Measurements from ENCODE around the gene CFAP410.

Gene CFAP410

DNA sequence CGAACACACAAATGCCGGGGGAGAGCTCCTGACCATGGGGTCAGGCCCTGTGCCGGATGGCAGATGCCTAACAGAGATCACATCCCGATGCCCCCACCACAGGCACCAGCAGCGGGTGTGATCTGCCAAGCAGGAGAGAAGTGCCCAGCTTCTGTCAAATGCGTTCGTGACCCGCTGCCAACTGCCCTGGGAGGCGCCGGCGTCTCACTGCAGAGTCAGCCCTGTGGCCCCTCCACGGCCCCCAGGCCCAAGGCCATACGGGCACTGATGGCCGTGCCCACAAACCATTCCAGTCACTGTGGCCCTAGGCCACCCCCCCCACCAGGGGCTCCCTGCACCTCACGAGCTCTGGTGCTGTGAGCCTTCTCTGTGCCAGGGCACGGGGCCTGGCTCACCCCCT is 8.0 kb downstream of the CFAP410 start:
- no peak for DNase-seq (ENCODE audit: low read depth in 3 of 3)

DNA sequence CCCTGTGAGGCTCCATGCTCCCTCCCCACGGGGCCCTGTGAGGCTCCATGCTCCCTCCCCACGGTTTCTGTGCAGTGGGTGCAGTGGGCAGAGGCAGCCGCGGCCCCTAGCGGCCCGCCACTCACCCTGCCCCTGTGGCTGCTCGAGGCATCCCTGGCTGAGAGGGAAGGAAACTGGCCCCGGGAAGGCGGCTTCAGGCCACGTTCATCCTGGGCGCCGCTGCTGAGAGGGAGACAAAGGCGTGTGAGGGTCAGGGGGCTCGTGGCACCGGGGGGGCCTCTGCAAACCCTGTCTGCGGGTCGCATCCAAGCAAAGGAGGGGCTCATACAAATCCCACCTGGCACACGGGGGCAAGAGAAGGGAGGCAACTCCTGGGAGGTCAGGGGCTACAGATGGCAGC is 8.5 kb downstream of the CFAP410 start:
- DNase-seq (ENCODE audit: low read depth in 3 of 3) = no peak

DNA sequence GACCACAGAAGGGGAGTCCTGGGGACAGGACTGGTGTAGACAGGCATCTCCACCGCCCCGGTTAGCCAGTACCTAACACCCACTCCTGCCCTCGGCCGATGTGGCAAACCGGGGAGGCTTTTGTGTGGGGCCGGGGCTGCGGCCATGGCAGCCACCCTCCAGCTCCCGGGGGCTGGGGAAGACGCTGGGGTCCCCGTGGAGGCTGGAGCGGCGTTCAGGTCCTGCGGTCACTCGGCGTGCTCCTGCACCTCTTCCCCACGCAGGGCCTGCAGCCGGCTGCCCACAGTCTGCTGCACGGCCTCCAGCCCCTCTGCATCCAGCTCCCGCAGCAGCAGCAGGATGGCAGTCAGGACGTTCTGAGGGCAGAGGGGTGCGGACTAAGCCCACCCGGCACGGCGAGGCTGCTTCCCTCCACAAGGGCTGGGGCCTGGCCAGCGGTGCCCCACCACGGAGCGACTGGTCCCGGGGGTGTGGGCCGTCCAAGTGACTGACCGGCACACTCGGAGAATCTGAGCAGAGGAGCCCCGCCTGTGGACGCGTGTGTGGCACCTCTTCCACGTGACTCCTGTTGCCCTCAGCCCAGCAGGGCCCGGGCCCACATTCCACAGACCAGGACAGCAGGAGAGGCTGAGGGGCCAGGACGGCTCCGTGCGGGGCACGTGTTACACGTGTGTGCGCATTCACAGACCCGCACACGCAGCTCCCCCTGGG is 9.1 kb downstream of the CFAP410 start:
- DNase-seq (ENCODE audit: low read depth in 3 of 3) = no peak

DNA sequence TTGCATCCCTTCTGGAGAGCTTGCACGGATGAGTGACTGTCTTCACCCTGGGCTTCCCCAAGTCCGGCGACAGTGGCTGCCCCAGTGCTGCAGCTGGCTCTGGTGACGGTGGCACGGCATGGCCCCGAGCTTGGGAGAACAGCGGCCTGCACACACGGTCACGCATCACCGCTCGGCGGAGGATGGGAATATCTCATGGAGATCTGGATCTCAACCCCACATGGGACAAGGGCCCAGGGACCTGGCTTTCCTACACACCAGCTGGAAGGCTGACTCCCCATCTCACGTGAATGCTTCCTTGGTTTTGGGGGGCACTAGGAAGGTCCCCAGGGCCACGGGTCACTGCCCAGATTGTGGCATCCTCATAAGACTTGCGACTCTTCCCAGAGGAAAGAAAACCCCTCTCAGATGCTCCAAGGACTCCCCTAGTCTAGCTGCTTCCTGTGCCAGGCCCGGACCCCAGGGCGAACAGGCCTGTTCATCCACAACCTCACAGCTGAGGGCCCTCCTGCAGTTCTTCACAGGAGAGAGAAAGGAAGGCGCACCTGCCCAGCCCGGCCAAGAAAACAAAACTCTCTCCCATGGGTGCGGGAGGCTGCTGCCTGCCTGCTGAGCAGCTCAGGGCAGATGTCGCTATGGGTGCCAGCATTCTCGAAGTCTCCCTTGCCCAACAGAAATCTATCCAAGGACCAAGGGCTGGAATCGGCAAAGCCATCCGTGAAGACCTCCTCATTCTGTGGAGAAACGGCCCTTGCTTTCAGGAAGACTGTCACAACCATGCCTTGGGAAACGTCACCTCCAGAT is 9.9 kb downstream of the CFAP410 start:
- DNase-seq (ENCODE audit: low read depth in 3 of 3) = no peak

DNA sequence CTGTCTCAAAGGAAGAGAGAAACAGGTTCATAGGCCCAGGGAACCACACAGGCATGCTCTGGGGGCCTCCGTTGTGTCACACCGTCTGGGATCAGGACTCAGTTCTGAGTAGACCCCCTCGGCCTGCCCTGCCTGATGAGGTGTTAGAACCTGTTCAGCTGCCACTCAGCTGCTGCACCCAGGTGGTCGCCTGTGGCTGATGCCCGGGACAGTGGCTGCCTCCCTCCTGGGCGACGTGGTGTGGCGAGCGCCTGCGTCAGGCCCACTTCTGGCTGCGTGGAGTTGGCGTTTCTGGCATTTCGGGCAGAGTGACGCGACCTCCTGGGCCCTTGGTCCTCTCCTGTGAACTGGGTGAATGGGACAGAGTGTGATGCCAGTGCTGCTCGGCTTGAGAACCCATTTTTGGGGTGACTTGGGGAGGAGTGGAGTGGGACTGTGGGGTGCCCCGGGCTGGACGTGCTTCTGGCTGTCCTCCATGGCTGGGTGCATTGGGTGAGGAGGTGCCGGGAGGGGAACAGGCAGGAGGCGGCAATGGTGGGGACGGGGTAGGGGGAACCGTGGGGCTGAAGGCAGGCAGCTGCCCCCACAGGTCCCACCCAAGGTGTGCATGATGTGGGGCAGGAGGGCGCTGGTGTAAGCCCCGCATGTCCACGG is 10.8 kb downstream of the CFAP410 start:
- DNase-seq (ENCODE audit: low read depth in 3 of 3) = no peak

DNA sequence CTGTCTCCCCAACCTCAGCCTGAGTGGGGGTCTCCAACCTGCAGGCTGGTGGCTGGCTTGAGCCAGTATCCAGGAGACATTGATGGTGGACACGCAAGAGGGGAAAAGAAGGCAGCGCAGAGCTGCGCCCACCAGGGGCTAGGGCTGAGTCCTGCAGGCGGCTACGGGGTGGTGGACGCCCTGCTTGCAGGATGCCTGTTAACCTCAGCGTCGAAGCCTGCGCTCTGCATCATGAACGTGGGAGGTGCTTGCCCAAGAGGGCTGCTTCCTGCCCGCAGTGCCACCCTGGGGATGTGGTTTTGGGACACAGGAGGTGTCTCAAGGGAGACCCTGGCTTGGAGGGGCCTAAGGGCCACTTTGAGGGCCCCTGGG is 11.6 kb downstream of the CFAP410 start:
- no peak for DNase-seq (ENCODE audit: low read depth in 3 of 3)

DNA sequence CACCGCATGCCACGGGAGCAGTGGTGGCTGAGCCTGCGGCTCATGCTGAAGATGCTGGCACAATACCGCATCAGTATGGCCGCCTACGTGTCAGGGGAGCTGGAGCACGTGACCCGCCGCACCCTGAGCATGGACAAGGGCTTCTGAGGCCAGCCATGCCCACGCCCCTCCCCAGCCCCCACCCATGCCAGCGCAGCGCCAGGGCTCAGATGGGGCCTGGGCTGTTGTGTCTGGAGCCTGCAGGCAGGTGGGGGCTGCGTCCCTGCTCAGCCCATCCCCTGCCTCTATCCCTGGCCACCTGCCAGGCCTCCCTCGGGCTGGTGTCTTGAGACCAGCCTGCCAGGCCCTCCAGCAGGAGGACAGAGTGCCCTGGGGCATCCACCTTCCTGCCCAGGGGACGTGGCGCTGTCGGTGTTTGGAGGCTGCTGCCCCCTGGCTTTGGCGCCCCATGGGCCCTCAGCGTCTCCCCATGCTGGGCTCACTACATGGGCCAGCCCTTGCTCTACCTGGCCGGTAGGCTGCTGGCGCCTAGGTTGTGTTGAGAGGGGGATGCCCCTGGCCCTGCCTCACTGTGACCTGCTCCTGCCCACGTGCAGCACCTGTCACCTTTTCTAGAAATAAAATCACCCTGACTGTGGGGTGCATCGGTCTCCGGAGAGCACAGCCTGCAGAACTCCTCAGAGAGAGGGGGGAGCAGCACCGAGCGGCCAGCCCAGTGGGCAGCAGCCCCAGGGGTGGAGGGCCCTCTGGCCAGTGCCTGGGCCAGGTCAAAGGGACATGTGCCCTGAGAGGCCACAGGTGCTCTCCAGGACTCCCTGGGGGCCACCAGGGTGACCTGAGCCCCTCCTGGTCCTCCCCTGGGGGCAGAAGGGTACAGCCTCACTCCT is 12.2 kb downstream of the CFAP410 start:
- DNase-seq (ENCODE audit: low read depth in 3 of 3) = no peak

DNA sequence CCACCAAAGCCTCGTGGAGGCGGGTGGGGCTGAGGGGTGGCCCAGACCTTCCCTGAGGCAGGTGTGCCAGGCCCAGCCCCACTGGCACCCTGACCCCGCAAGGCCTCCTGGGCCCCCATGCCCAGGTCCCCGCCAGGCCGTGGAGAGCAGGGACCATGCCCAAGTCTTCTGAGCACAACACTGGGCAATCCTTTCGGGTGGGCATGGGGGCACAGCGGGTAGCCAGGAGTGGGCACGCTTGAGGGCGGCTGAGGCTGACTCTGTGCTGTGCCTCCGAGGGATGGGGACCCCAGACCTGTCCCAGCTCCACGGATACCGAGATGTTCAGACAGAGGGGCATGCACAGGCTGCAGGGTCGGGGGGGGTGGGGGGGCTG is 12.9 kb downstream of the CFAP410 start:
- DNase-seq (ENCODE audit: low read depth in 3 of 3) = no peak

DNA sequence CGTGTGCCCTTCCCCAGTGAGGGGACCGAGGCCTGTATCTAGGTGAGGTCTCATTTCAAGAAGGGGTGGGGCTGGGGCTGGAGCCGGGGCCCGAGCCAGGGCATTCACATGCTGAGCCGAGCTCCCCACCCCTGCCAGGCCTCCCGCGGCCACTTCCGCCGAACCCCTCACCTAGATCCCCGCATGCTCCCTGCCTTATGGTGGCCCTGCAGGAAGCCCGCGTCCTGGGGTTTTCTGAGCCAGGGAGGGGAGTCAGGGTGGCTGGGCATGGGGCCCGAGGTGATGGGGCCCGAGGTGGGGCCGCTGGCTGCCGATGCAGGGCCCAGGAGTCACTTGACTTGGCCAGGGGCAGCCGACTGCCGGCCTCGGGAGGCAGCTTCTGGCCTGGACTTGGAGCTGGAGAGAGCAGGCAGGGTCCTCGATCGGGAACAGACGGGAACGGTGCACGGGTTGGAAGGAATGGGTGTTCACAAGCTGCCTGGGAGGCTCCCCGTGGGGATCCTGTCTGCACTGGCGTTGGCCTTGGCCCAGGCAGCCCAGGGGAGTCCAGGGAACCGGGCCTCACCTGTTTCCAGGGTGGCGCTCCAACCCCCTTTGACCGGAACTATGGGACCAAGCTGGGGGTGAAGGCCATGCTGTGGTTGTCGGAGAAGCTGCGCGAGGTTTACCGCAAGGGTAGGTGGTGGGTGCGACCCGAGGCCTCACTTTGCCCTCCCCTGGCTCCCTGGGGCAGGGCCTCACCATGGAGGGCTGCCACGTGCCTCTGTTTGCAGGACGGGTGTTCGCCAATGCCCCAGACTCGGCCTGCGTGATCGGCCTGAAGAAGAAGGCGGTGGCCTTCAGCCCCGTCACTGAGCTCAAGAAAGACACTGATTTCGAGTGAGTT is 13.6 kb downstream of the CFAP410 start:
- DNase-seq (ENCODE audit: low read depth in 3 of 3) = no peak

DNA sequence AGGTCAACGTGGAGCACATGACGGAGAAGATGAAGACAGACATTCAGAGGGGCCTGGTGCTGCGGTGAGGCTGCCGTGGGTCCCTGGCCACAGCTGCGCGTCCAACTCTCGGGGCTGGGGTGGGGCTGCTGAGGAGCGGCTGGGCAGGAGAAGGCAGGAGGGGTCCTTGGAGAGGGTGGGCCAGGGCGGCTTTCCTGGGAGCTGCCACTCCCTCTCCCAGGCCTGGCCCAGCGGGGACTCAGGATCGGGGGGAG is 14.4 kb downstream of the CFAP410 start:
- no peak for DNase-seq (ENCODE audit: low read depth in 3 of 3)

DNA sequence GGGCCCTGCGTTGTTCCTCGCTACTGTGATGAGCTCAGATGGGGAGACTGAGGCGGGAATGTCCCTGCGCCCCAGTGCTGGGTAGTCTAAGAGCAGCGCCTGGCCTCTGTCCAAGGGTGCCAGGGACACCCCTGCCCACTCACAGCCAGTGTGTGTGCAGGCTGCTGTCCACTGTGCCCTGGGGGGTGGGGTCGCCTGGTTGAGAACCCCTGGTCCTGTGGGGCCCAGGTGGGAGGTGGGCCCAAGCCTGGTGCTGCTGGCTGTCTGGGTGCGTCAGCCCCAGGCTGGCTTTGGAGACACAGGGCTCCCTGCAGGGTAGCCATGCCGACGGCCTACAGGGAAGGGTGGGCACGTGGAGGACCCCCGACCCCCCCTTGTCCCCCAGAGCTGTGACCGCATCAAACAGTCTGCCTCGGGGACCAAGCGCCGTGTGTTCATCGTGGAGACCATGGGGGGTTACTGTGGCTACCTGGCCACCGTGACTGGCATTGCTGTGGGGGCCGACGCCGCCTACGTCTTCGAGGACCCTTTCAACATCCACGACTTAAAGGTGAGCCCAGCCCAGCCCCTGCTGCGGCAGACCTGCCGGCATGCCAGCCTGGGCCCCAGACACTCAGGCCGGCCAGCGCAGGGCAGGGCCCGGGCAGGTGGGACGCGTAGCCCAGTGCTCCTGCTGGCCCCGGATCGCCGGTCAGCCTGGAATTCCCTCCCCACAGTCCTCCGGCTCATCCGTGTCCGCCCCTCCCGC is 14.9 kb downstream of the CFAP410 start:
- DNase-seq (ENCODE audit: low read depth in 3 of 3) = no peak

DNA sequence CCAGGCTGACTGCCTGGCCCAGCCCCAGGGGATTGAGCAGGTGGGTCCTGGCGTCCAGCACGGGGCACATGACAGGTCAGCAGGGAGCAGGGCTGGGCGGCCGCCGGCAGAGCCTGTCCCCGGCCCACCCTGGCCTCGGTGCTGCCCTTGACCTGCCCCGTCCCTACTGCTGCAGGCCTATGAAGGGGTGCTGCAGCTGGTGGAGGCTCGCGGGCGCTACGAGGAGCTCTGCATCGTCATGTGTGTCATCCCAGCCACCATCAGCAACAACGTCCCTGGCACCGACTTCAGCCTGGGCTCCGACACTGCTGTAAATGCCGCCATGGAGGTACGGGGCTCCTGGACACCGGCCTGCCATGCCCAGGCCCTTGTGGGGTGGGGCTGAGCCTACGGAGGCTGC is 15.6 kb downstream of the CFAP410 start:
- DNase-seq (ENCODE audit: low read depth in 3 of 3) = no peak

DNA sequence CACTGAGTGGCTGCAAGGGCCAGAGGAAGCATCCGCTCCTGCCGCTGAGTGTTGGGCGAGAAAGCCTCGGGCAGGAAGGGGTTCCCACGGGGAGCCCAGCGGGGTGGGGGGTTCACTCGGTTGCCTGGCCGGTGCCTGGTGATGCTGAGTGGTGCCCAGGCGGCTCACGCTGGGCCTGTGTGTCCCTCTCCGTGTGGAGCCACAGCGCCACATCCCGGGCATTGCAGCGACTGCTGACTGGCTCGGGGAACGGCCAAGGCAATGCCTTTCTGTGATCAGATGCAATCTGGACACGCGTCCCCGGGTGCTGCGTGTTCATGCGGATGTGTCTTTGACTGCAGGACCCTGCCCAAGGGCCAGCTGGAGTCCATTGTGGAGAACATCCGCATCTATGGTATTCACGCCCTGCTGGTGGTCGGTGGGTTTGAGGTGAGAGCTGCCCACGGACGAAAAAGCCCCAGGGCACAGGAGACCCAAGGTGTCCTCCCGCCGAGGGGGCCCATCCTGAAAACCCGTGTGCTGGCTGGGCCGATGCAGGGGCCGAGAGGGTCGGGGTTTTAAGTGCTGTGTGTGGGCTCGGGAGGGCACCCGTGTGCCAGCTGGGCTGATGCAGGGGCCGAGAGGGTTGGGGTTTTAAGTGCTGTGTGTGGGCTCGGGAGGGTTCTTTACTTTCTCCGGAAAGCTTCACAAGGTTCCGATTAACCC is 16.4 kb downstream of the CFAP410 start:
- DNase-seq (ENCODE audit: low read depth in 3 of 3) = no peak

DNA sequence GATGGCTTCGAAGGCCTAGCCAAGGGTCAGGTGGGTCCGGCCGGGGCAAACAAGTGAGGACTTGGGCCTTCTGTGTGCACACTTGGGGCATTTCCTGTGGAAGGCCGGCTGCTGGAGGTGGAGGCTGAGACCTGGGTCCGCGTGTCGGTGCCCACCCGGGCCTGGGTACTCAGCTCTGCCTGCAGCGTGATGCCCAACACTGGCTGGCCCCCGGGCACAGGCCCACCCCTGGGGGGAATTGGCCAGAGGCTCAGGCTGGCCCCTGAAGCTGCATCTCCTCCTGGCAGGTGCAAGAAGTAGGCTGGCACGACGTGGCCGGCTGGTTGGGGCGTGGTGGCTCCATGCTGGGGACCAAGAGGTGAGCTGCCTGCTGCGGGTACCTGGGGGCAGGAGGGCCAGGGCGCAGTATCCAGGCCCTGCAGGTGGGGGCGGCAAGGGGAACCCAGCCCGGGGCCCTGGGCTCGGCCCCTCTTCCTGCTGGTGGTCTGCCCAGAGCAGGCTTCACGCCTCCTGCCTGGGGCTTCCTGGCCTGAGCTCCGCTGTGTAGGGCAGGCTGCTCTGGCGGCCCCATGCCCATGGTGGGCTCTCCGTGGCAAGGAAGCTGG is 17.2 kb downstream of the CFAP410 start:
- no peak for DNase-seq (ENCODE audit: low read depth in 3 of 3)

DNA sequence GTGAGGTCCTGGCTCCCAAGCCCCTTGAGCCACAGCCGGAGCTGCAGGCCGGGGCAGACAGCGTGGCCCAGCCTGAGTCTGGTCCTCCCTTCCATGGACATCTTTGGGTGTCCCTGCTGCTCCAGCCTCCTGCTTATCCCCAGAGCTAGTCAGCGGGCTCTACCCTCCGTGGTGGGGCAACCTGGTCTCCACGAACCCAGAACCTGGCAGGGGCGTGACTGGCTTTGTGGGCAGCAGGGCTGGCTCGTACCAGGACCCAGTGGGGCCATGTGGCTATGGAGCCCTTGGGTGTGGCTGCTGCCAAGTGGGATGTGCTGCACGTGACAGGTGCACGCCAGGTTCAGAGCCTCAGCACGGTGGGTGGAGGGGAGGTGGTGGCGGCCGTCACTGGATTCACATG is 18.3 kb downstream of the CFAP410 start:
- no peak for DNase-seq (ENCODE audit: low read depth in 3 of 3)

DNA sequence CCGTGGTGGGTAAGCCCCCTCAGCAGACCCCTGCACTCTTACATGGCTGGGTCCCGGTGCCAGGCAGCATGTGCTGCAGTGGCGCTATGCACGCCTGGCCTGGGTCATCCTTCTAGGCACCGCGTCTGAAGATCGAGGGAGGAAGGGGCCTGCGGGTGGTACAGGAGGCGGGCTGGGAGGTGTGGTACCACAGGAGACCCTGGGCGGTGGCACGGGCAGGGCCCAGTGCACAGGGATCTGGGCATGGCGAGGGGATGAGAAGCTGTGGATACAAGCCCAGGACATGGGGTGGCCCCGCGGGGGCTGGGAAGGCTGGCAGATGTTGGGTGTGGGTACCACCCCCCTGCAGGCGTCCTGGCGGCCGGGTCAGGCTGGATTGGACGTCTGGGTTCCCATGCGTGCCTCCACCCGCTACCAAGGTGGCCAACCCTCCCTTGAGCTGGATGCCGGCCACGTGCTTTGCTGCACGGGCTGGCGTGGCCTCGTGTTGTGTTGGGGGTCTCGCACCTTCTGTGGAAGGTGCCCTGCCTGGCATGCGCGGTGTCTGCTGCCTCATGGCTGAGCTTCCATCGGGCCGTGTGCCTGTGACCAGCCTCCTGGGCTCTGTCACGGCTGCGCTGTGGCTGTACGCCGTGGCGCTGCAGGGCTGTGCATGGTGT is 19.7 kb downstream of the CFAP410 start:
- no peak for DNase-seq (ENCODE audit: low read depth in 3 of 3)

DNA sequence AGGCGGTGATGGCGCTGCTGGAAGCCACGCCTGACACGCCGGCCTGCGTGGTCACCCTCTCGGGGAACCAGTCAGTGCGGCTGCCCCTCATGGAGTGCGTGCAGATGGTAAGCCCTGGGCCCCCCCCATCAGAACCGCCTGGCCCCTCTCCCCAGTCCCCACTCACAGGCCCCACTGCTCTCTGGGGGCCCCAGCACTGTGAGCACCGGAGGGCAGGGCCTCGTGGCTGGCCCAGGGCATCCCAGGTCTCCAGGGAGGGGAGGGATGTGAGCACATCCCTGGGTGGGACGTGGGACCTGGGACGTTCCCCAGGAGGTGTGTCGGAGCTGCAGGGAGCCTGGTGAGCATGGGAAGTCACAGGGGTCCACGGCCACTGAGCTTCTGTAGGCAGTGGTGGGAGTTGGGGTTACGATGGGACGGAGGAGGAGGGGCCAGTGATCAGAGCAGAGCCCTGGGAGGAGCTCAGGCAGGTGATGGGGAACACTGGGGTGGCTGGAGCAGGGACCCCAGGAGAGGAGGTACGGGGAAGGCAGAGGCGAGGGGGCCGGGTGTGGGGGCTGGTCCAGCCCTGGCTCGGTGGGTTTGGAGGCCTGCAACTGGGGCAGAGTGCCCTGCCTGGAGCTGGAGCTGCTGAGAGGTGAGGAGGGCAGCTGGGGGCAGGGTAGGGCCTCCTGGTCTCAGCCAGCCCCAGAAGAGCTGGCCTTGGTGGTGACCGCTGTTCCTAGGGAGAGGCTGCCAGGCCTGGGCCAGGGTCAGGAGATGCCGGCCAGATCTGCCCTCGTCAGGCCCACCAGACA is 20.5 kb downstream of the CFAP410 start:
- no peak for DNase-seq (ENCODE audit: low read depth in 3 of 3)

DNA sequence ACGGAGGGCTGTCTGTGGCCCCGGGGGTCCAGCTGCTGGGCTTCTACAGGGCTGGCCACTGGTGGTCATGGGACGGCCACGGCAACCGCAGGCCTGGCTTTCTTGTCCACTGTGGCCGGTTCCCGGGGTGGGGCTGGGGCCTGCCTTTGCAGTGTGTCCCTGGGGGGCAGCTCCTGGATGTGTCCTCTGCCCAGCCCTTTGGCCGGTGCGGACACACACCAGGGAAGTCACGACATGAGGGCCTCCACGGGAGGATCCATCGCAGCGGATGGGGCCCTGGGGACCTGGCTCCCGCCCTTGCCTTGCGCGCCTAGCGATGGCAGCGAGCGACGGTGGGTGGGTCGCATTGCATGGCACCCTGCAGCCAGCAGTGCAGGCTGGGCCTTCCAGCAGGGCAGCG is 21.3 kb downstream of the CFAP410 start:
- DNase-seq (ENCODE audit: low read depth in 3 of 3) = no peak
